WI38 (cell line): Measurements from ENCODE around the gene TSKS.

Experiments used
- H3K4me3 ChIP-seq: 2 replicates; pipeline ENCODE4 v1.5.1; 2011; ENCODE audit warnings: low read depth, mild to moderate bottlenecking, control low read depth, low read length
- TF ChIP-seq, protein P1 (sequence below): IDR thresholded peaks from 2 replicates; pipeline ENCODE4 v1.5.1; 2012; ENCODE audit warnings: low read depth, mild to moderate bottlenecking, control low read depth, low read length

Gene TSKS, protein sequence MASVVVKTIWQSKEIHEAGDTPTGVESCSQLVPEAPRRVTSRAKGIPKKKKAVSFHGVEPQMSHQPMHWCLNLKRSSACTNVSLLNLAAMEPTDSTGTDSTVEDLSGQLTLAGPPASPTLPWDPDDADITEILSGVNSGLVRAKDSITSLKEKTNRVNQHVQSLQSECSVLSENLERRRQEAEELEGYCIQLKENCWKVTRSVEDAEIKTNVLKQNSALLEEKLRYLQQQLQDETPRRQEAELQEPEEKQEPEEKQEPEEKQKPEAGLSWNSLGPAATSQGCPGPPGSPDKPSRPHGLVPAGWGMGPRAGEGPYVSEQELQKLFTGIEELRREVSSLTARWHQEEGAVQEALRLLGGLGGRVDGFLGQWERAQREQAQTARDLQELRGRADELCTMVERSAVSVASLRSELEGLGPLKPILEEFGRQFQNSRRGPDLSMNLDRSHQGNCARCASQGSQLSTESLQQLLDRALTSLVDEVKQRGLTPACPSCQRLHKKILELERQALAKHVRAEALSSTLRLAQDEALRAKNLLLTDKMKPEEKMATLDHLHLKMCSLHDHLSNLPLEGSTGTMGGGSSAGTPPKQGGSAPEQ

DNA sequence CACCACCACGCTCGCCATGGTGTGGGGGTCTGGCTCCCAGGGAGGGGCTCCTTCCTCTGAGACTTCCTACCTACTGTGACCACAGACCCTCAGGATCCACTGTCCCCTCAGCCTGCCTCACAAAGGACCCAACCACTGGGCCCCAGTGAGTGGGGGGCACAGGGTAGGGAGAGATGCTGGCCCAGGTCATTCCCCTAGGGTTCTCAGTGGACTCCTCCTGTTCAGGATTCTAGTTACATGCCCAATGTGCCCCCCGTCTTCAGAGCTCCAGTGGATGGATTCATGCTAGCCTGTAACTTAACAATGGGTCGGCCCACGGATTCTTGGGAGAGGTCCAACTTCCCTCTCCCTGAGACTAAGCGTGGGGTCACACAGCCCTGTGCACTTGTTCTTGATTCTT, at the start of gene TSKS:
Gene TSKS, minus strand, starts transcription at position 77 of the 400 bp plus-strand sequence. Its CDS starts 59 bp downstream, at position 18.
- H3K4me3 ChIP-seq: no peak within 1 kb of the TSS
- TF ChIP-seq, protein P1, sequence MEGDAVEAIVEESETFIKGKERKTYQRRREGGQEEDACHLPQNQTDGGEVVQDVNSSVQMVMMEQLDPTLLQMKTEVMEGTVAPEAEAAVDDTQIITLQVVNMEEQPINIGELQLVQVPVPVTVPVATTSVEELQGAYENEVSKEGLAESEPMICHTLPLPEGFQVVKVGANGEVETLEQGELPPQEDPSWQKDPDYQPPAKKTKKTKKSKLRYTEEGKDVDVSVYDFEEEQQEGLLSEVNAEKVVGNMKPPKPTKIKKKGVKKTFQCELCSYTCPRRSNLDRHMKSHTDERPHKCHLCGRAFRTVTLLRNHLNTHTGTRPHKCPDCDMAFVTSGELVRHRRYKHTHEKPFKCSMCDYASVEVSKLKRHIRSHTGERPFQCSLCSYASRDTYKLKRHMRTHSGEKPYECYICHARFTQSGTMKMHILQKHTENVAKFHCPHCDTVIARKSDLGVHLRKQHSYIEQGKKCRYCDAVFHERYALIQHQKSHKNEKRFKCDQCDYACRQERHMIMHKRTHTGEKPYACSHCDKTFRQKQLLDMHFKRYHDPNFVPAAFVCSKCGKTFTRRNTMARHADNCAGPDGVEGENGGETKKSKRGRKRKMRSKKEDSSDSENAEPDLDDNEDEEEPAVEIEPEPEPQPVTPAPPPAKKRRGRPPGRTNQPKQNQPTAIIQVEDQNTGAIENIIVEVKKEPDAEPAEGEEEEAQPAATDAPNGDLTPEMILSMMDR: no peak

DNA sequence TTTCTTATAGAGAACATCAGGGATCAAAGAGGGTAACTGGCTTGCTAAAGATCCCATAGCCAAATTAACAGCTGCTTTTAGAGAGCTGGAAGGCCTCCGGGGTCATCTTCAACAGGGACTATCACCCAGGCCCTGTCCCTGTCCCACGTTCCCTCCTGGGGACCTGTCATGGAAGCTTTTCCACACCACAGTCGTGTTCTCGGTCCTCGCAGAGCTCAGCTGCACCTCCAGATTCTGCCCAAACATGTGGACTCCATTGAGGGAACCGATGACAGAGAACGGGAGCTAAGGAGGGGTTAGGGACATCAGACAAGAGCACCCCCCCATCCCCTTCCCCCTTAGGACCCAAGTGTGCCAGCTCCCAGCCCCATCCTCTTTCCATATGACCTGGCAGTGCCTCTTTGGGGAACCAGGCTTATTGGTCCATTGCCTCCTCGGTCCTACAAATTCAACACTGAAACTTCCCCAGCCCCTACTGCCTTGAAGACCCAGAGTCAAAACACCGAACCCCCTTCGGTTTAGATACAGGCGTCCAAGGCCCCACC, 49.4 kb upstream of the TSKS start:
- peak overlapping the region; percentile 60 for H3K4me3 ChIP-seq
- TF ChIP-seq, protein P1: no peak

DNA sequence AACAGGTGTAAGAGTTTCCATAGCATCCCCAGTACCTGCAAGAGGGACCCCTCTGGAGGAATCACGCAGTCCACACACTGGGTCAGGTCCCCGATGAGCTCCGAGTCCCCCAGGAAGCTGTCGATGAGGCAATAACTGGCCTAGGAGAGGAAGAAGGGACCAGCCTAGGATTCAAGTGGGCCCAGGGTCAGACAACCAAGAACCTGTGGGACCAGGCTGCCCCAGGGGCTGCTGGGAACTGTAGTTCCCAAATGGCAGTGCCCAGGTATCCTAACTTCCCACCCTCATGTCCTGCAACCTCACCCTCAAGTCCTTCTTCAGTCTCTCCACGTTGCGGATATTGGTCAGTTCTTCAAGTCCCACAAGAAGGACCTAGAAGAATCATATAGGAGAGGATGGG, 48.2 kb upstream of the TSKS start:
- no peak overlapping the region for H3K4me3 ChIP-seq
- TF ChIP-seq, protein P1: no peak

DNA sequence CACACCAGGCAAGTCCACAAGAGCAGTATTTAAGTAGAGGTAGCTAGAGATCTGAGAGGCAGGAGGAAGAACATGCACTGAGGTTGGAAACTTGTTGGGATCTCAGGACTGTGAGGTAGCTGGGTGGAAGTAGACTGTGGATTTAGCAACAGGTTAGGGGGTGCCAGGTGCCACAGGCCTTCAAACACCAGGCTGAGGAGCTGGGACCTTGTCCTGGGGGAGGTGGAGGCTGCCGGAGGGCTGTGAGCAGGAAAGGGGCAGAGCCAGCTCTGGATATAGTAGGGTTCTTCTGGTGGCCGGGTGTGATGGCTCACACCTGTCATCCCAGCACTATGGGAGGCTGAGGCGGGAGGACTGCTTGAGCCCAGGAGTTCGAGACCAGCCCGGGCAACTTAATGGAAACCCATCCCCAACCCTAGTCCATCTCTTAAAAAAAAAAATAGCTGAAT, 46.9 kb upstream of the TSKS start:
- TF ChIP-seq, protein P1: no peak

DNA sequence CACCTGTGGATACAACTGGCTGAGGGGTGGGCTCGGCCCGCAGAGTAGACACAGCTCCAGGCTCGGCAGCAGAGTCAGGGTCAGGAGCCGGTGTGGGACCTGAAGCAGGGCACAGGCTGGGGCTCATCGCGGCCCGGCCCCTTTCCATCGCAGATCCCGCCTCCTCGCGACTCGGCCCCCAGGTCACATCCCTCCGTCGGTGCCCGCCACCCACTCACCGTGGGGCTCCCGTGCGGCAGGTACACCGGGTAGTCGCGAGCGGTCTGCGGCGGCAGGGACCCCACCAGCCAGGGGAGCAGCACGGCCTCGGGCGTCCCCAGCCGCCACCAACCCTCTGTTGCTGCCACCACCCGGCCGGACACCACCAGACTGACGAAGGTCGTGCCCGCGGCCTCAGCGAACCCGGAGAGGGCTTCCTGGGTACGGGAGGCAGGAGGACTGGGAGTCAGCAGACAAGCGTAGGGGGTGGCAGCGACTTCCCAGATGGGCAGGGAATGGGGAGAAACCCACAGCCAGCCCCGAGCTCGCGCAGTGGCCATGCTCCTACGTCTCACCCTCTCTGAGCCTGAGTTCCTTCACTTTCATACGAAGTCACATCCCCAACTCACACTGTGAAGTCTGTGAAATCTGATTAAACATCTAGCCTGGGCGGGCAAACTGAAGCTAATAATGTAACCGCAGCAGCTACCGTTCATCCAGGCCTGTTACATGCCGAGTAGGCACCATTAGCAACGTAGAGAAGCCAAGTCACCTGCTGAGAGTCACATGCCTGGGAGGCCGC, 46.2 kb upstream of the TSKS start:
- peak overlapping the region; percentile 69 for H3K4me3 ChIP-seq
- TF ChIP-seq, protein P1: no peak

More for the DNA sequence above, 46.9 kb upstream of the TSKS start:
- no peak overlapping the region for H3K4me3 ChIP-seq

DNA sequence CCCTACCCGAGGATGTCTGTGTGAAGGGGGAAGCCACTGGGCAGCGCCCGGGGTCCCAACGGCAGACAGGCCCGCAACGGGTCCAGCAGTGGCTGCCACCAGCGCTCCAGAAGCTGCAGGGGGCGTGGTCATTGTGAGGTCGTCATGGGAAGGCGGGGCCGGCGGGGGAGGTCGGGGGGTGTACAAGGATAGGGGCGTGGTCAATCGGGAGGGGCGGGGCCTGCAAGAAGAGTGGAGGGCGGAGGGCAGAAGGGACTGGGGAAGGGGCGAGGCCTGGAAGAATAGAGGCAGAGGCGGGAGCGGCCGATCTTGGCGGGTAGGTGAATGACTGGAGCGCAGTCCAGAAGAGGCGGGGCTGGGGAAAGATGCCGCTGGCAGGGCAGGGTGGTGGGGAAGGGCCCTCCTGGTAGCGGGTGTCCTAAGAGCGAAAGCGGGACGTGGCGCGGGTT, 45.6 kb upstream of the TSKS start:
- H3K4me3 ChIP-seq: peak overlapping the region; percentile 69
- TF ChIP-seq, protein P1: no peak
